Dermis microvascular lymphatic vessel endothelial cell (primary cell): ENCODE measurements around the gene OTUB2. TPM values are rescaled to one million over a fixed set of nuclear protein-coding genes. Genes with fewer than 3 reads are reported as not detected.
A peak's percentile ranks its signal among the peaks of the same experiment; 100 is the strongest.

Experiments
- DNase-seq, 2 donors: peaks; one replicate each; pipeline versions ENCODE4 v3.0.0 to v3.0.0-alpha.2; 2010; ENCODE audit warnings: low read depth in 2 of 2
- total RNA-seq: library from RNA; depleted of rRNA; stranded (reverse); fragments of >200 nt; gene quantifications from 2 replicates; pipeline ENCODE4 v1.2.1, GENCODE V29; 2014

OTUB2 gene
- total RNA-seq, 1 donor from 2014 or later, result 0.64 TPM

DNA sequence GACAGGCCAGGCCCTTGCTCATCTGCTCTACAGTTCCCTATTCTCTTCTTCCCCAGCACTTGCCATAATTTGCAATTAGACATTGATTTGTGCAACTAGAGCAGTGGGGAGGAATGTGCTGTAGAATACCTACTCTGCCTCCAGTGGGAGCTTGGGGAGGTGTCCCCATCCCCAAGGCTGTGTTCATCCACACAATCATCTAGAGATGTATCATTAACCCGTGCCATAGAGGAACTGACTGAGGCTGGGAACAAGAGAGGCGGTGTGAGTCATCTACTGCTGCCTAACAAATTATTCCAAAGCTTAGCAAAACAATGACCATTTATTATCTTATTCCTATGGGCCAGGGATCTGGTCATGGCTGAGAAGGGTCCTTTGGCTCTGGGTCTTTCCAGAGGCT is 5.1 kb upstream of the OTUB2 start:
- DNase-seq, result peak in 1 of 2 donors; percentile 19

DNA sequence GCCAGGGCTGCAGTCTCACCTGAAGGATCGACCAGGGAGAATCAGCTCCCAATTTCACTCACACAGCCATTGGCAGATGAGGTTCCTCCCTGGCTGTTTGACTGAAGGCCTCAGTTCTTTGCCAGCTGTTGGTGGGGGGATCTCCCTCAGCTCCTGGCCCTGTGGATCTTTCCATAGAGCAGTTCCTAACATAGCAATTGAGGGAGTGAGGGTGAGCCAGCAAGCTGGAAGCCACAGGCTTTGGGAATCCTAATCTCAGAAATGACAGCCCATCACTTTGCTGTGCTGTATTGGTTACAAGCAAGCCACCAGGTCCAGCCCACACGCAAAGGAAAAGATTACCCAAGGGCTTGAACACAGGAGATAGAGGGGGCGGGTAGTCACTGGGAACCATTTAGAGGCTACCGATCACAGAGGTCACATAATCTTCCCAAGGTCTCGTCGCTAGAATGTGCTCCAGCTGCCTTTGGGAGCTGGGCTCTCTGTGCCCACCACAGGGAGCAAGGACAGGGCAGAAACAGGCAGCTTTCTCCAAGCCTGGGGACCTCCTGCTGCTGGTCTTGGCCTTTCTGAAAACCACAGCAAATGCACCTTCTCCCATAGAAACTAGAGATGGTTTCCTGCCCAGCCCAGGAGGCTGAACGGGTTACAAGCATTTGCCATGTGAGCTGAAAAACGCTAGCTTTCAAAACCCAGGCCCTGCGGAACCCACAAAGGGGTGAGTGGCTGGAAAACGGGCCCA is 4.6 kb upstream of the OTUB2 start:
- no peak for DNase-seq

DNA sequence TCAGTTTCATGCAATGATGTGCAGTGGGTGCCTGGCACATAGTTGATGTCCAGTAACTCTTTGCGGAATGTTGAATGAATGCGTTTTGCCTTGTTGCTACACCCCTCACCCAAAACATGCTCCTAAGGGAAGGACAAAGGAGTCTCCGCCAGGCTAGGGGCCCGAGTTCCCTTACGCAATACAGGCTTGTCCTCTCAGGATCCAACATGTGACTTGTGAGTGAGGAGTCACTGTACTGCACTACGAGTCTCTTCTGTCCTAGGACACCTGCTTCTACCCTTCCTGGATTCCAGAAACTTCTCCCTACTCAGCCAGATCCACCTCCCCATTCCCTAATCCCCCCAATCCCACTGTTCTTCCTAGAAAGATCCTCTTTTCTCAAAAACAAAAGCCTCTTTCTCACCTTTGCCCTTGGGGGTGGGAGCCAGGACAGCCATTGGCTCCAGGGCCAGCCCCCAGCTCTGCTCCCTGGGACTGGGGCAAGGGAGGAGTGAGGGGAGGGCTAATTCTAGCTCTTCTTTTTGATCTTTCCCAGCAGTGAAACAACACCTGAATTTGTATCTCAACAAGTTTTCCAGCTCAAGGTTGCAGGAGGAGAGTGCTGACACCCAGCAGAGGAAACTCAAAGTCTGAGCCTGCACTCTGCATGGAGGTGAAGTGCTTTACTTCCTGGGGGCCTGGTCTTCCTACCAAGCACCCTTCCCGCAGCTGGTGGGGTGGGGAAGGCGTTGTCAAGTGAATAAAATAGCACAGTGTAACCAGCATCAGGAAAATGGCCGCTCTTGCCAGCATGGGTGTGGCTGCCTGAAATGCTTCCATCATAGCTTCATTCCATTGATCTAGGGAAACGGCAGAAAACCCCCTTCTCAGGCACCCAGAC is 3.4 kb upstream of the OTUB2 start:
- no peak for DNase-seq

DNA sequence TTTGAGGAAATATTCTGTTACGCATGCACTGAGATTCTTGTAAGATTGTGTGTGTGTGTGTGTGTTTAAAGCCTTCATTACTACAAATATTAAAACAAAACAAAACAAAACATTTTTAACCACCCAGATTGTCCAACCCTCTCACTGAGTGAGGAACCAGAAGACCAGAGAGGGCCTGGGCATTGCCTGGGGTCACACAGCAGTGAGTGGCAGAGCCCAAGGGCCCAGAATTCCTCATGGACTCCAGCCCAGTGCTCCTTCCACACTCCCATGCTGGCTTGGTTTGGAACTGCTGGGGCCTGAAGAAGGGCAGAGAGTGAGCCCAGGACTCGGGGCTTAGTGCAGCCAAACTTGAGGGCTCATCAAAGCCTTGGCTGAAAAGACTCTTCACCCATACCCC is 1.6 kb upstream of the OTUB2 start:
- no peak for DNase-seq

DNA sequence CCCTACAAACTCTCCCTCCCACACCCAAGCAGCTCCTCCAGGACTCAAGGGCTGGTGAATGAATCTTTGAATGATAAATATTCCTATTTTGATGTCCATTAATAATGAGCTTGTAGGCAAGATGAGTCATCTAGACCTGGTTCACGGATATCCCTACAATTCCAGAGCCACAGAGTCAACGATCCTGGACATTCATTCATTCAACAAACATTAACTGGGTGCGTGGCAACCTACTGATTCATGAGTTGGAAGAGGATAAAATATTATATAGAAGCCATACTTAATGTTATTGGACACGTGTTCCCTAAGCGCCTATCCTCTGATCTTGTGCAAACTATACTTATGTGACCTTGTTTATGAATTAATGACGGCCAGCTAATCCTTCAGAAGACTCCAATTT is 420 bp upstream of the OTUB2 start:
- DNase-seq, result peak in 1 of 2 donors; percentile 7

DNA sequence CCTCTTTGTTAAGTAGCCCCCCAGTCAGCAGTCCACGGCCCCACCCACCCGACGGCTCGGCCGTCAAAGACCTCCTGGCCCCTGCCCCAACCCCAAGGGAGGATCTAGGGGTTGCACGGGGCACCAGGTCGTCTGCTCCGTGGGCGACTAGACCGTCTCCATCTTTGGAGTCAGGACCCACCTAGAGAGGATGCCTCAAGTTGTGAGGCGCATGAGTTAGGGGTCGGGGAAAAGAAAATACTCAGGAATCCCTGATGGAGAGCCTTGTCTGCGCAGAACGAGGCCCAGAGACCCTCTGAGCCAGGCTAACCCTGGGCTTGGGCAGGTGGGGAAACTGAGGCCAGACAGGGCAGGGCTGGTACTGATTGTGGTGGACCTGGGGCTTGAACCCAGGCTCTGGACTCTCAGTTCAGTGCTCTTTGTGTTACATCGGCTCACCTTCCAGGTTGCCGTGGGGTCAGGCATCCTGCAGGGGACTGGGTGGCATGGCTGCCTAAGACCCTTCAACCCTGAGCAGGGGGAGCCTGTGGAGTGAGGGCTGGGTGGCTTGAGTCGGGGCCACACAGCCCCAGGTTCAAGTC is 839 bp downstream of the OTUB2 start:
- no peak for DNase-seq

DNA sequence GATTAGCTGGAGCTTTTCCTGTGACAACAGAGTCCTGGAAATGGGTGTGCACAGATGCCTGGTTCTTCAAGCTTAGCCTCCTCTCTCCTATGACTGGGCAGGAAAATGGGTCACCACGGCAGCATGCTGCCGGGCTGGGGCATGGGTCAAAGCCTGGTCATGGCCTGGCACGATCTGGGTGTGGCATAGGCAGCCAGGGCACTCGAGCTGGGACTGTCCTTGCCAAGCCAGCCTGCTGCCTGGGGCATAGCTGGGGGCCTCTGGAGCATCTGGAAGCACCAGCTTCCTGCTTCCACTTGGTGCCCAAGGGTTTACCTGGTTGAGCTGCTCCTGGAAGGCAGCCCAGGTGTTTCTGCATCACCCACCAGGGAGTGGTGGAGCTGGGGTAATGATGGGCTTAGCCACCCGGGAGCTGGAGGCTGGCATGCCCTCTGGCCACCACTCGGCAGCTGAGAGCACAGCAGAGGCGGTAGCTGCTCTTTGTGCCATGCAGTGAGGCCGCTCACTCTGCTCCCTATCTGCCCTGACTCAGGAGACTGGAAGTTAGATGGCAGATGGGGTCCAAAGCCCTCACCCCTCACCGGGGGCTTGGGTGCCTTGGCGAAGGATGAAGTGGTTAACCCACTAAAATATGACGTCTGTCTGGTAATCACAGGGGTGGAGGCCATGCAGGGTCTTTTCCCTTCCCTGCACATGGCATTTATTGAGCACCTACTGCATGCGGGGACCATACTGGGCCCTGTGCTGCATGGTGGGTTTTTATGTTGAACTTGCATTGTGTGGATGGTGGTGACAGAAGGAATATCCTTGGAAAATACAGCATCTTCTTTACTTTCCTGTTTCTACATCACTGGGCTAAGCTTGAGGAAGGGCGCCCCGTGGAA is 1.7 kb downstream of the OTUB2 start:
- DNase-seq, result peak in 1 of 2 donors; percentile 19

DNA sequence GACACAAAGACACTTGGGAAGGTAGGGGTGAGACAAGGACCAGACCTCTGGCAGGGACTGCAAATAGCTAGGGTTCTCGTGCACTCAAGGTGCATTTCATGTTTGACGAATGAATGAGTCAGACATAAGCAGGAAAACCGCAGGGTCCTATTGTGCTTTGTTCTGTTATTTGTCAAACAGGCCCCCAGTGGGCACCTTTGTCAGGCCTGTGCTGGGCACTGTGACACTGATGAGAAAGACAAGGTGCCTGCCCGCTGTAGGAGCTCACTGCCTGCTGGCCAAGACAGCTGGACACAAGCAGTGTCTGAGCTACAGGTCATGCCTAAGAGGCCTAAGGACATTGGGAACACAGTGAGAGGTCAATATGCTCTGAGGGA is 2.3 kb downstream of the OTUB2 start:
- peak in 1 of 2 donors; percentile 39 for DNase-seq

DNA sequence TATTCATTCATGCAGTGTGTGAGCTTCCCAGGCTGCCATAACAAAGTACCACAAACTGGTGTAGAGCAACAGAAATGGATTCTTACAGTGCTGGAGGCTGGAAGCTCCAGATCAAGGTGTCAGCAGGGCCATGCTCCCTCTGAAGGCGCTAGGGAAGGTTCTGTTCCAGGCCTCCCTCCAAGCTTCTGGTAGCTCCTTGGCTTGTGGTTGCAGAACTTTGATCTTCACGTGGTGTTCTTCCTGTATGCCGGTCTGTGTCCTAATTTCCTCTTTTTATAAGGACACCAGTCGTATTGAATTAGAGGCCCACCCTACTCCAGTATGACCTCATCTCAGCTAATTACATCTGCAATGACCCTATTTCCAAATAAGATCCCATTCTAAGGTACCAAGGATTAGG is 3.1 kb downstream of the OTUB2 start:
- DNase-seq, result no peak

DNA sequence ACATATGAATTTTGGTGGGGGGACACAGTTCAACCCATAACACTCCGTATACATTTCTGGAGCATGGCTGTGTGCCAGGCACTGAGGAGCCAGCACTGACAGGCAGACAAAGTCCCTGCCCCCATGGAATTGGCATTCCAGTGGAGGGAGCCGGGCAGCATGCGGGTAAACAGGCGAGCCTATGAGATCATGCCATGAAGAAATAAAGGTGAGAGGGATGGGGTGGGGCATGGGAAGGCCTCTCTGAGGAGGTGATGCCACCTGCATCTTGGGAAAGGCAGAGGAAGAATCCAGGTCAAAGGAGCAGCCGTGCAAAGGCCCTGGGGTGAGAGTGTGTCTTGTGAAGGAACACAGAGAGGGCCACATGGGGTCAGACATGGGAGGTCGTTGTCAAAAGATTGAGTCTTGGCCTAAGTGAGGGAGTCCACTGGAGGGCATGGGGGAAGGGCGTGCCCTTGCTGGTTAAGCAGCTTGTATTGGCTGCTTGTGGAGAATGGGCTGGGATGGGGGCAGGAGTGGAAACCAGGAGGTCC is 3.6 kb downstream of the OTUB2 start:
- no peak for DNase-seq

DNA sequence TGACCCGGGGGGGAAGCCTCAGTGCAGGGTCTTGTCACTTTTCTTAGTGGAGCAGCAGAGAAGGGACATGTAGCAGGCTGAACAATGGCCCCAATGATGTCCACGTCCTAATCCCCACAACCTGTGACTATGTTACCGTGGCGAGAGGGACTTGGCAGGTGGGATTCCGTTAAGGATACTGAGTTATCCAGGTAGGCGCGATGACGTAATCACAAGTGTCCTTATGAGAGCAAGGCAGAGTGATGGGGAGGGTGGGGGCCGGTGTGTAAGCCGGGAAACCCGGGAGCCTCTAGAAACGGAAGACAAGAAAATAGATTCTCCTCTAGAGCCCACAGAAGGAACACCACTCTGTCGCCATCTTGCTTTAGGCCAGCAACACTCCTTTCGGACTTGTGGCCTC is 4.4 kb downstream of the OTUB2 start:
- no peak for DNase-seq

DNA sequence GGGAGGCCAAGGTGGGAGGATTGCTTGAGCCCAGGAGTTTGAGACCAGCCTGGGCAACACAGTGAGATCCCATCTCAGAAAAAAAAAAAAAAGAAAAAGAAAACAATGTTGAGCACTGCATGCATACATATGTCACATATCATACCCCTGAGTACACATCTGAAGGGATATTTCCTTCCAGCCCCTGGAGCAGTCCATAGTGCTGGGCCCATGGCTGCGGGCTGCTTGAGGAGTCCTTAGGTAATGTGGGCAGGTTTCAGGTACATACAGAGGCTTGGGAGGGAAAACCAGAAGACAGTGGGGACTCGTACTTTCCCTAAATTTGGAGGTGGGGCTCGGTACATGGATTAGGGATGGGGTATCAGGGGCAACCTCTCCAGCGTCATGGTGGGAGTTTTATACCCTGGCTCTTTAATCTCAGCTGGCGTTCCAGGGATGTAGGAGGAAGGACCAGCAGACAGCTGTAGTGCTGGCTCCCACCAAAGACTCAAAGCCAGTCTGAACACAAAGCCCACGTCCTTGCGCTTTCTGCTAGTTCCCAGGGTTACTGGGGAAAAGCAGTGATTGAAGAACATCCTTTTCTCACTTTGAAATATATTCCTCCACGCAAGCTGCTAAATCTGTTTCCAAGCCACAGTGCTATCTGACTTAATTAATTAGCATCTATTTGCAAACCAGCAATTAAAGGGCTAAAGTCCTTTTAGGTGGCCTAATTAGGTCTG is 5.2 kb downstream of the OTUB2 start:
- no peak for DNase-seq

DNA sequence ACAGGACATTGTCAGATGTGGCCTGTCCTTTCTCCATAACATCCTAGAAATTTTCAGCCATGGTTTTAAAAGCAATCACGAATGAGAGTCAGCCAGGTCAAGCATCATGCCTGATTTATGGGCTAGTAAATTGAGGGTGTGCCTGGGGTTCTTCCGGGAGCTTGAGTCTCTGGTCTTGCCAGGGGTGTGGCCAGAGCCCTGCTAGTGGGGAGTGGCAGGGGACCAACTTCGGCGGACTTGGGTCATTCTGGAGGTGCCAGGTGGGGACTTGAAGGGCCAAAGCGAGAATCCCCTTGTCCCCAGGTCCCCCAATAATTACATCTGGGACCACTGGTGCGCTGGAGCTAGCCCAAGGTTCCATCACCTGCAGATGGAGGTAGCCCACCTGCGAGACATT is 5.7 kb downstream of the OTUB2 start:
- no peak for DNase-seq

DNA sequence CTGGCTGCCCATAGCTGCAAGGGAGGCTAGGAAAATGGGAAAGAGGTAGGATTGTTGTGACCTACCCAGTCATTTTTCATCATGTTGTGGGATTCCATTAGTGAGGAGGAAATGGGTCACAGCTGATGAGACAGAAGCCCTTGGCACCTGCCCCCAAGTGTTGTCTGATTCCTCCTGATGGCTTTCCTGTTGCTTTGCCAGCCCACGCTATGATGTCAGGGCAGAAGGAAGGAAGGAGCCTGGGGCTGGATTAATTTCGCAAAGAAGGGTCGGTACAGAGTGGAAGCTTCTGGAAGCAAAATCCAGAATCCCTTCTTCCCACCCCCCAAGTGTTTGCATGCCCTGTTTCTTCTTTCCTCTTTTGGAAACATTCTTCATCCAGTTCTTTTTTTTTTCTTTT is 8.7 kb downstream of the OTUB2 start:
- peak in 1 of 2 donors; percentile 11 for DNase-seq

DNA sequence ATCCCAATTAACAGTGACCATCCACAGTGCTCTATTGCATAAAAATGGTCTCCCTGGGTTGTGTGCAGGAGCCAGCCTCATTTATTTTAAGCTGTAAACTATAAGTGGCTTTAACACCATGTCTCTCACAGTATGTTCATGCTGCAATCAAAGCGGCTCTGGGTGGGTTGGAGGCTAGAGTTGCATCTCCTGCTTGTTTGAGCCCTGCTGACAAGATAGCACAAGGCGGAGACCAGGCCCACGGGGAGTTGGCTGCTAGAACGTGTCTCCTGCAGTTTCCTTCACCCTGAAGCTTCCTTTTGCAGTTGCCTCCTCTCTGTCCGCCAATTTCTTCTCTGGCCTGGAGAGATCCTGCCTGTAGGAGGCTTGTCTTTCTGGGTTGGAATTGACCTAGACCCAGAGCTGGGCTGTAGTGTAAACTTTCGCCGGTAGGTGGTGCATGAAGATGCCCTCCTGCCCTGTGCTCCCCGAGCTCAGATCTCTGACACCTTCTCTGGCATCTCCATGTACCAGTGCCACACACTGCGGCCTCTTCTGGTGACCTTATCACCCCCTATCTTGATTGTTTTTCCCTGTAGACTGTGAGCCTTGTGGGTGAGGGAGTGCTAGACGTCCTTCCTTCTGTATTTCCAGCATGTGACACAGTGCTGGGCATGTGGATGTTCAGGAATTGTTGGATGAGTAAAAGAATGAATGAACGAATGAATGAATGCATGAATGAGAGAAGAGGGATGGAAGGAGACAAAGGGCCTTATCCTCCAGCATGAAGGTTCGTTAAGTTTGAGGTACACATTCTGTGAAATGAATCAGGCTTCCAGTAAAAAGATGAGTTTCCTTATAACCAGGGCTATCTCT is 10.4 kb downstream of the OTUB2 start:
- DNase-seq, result peak; percentile 30 to 69

DNA sequence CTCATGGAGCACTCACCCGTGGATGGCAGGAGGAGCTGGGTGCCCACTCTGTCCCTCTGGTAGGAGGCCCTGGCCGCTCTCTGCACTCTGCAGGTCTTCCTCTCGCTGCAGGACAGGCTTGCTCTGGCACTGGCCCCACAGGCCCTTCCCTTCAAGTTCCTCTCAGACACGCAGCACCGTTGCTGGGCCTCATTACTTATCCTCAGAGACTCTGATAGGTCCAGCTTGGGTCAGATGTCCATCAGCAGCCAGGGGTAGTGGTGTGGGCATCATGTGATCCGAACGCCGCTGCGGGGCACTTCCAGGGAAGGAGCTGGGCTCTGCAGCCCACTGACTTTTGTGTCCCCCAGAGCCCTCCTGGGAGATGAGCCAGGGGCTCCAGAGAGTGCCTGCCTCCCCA is 11.8 kb downstream of the OTUB2 start:
- no peak for DNase-seq

DNA sequence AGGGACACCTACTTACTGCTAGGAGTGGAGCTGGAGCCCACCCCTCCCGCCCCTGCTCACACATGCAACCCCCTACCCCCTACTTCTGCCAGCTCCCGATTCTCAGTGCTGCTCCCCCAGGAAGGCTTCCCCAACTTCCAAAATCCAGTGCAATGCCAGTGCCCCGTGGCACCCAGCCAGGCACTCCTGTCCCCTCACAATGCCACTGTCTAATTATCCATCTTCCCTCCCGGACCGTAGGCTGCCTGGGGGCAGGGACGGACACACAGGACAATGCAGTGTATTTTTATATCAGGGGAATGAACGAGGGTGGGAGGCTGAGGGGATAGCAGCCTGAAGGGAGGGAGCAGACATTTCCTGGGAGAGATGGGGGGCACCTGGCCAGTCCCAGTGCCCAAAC is 12.4 kb downstream of the OTUB2 start:
- no peak for DNase-seq

DNA sequence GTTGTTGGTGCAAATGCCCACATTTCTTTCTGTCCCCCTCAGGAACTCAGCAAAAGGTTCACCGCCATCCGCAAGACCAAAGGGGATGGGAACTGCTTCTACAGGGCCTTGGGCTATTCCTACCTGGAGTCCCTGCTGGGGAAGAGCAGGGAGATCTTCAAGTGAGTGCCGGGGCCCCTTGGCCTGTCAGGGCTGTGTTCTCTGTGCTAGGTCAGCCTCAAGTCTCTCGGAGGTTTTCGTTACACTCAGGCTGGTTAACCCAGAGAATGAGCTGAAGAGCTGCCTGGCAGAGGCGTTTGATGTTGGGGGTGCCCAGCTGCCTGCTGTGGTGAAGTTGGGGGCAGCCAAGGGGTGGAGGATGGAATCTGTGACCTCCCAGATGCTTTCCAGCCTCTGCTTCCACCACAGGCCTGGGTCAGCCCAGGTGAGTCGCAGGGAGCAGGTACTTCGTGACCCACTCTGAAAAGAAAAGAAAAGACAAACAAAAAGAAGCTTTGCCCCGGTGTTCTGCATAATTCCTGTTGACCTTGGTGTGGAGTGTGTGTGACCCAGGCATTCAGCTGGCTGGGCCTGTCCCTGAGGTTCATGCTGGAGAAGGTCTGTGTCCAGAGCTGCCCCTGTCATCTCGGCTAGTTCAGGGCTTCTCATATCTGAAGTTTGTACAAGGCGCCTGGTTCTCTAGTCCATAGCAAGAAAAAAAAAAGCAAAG is 12.9 kb downstream of the OTUB2 start:
- no peak for DNase-seq

DNA sequence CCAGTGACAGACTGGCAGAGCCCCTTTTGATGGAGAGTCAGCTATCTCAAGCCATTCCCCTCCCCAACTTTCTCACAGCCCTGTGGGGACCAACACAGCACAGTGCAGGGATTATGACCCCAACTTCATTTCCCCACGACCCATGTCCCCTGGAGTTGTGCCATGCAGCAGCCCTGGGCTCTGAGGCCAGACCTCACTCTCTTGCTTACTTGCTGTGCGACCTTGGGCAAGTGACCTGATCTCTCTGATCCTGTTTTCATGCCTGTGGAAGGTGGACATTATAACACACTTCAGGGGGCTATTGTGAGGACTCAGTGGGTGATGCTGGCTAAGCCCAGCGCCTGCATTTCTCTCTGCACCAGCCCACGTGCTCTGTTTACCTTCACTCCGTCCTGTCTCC is 14.1 kb downstream of the OTUB2 start:
- DNase-seq, result no peak
